Endothelial cell of umbilical vein (primary cell): Measurements from ENCODE around the gene CACNA1C.

Source experiments
- CTCF ChIP-seq, 2 donors: IDR thresholded peaks; 1 replicate in 1 of 2; 2 replicates in 1 of 2; pipeline ENCODE4 v1.5.1; 2011; ENCODE audit warnings: low read length in 2 of 2, mild to moderate bottlenecking in 2 of 2, moderate library complexity in 2 of 2, control low read depth in 1 of 2, inconsistent platforms in 1 of 2, low read depth in 1 of 2; ENCODE audit not compliant: insufficient read depth in 1 of 2; ENCODE audit errors: extremely low read depth in 1 of 2
- EZH2 ChIP-seq: IDR thresholded peaks from 2 replicates; pipeline ENCODE4 v1.6.1; 2012; ENCODE audit warnings: borderline replicate concordance, low read depth, mild to moderate bottlenecking, moderate library complexity, low read length, inconsistent platforms; ENCODE audit not compliant: severe bottlenecking
- JUN ChIP-seq: IDR thresholded peaks from 2 replicates; pipeline ENCODE4 v1.6.1; 2011; ENCODE audit warnings: borderline replicate concordance, low read depth; ENCODE audit not compliant: insufficient read length, insufficient read depth
- POLR2A ChIP-seq: IDR thresholded peaks from 2 replicates; pipeline ENCODE4 v1.6.1; 2012; ENCODE audit warnings: low read depth, mild to moderate bottlenecking, control low read depth, low read length
- POLR2AphosphoS5 ChIP-seq: IDR thresholded peaks from 2 replicates; pipeline ENCODE4 v1.6.1; 2012; ENCODE audit warnings: low read depth, mild to moderate bottlenecking, control low read depth, low read length, moderate library complexity; ENCODE audit not compliant: insufficient read depth

- TF ChIP-seq CTCF (IDR thresholded peaks at IDR 0.05; ENCODE audit: extremely low read depth in 1 of 2, insufficient read depth in 1 of 2, low read depth in 1 of 2, low read length in 2 of 2) (peak; percentile 90 to 94), POLR2A (no peak), POLR2AphosphoS5 (no peak), JUN (no peak), EZH2 (no peak)
These were observed 18.0 kb upstream of the CACNA1C start for GRCh38 chr12:2034633-2035430.
